Fibroblast of villous mesenchyme (primary cell): ENCODE results near the gene CORO2A. TPM values are rescaled to one million over a fixed set of nuclear protein-coding genes. Genes with fewer than 3 reads are reported as not detected.

Experiments
- DNase-seq: peaks from one replicate; pipeline ENCODE4 v3.0.0-alpha.2; 2010; ENCODE audit warnings: low read depth
- H3K4me3 ChIP-seq: 2 replicates; pipeline ENCODE4 v1.5.1; 2011; ENCODE audit warnings: low read depth, mild to moderate bottlenecking, low read length
- CTCF ChIP-seq: IDR thresholded peaks from 2 replicates; pipeline ENCODE4 v1.5.1; 2012; ENCODE audit warnings: low read depth, mild to moderate bottlenecking, low read length; ENCODE audit not compliant: insufficient read depth
- total RNA-seq: library from RNA; depleted of rRNA; stranded (reverse); fragments of >200 nt; gene quantifications from 2 replicates; pipeline ENCODE4 v1.2.3, GENCODE V29; 2012

The CORO2A gene
- total RNA-seq, 1 donor = 2.2 TPM

GRCh38 chr9:98182069-98182820 is 10.2 kb downstream of the CORO2A start:
- no peak for DNase-seq
- TF ChIP-seq CTCF = no peak
- H3K4me3 ChIP-seq = no peak overlapping the region

GRCh38 chr9:98181746-98182068 is 10.7 kb downstream of the CORO2A start:
- TF ChIP-seq CTCF = no peak
- no peak overlapping the region for H3K4me3 ChIP-seq
- DNase-seq = no peak

- no peak for DNase-seq
- H3K4me3 ChIP-seq = no peak overlapping the region
- TF ChIP-seq CTCF = no peak
Observed at GRCh38 chr9:98180996-98181395, 11.4 kb downstream of the CORO2A start.

GRCh38 chr9:98178874-98179850 is 13.3 kb downstream of the CORO2A start:
- no peak overlapping the region for H3K4me3 ChIP-seq
- no peak for TF ChIP-seq CTCF

GRCh38 chr9:98176391-98177259 is 15.8 kb downstream of the CORO2A start:
- H3K4me3 ChIP-seq = no peak overlapping the region
- no peak for DNase-seq
- no peak for TF ChIP-seq CTCF

More at GRCh38 chr9:98178874-98179850, 13.3 kb downstream of the CORO2A start:
- DNase-seq = no peak

- TF ChIP-seq CTCF = no peak
- H3K4me3 ChIP-seq = no peak overlapping the region
- no peak for DNase-seq
Observed at GRCh38 chr9:98175762-98176161, 16.7 kb downstream of the CORO2A start.
